Measurements from ENCODE around the gene DLGAP1.
"Not testable (repeated sequence)": the region's sequence is repeated elsewhere in the genome, so short reads cannot be mapped to it uniquely, and the experiment has no call there.

Gene DLGAP1

DNA sequence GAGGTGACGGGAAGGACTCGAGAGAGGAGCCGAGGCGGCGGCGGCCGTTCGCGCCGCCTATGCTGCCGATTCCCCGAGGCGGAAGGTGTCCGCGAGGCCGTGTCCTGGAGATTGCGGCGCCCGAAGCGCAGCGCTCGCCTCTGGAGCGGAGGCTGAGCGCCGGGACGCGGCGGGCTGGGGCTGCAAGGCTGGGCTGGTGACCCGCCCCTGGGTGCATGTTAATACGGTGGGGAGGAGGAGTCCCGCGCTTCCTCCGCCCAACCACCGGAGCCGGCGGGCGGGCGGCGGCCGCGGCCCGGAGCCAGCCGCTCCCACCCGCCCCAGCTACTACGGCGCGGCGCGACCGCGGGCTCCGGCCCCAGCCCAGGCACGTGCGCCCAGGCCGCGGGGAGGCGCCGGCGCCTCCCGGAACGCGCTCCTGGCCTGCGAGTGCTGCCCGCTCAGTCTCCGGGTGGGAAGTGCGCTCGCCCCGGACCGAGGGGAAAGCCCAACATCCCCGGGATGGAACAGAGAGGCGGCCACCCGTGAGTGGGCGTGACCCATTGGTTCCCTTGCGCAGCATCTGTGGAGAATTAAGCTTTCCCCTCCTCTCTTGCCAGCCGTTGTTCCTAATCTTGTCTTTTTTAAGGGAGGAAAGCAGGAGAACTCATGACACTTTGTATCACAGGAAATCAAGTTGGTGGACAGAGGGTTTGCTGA lies at the start of gene DLGAP1:
TSS of gene DLGAP1 (minus strand) at position 195 of the 699 bp plus-strand sequence.
- Histone ChIP-seq H3K4me1 (ENCODE audit: insufficient read depth, insufficient read length) (no peaks in the 10 kb centered on the region), H3K9ac (ENCODE audit: insufficient read length, low read depth) (peak within 1 kb of the TSS; percentile 83), H3K27me3 (ENCODE audit: insufficient read depth, insufficient read length) (peaks cover 28% of the 10 kb centered on the region), H3K9me3 (ENCODE audit: insufficient read depth, low read length) (no peaks in the 10 kb centered on the region), H3K4me3 (ENCODE audit: insufficient read length, low read depth) (peak within 1 kb of the TSS; percentile 61), H3K36me3 (ENCODE audit: insufficient read depth, insufficient read length, low read length) (no peaks in the 10 kb centered on the region)
- TF ChIP-seq SUZ12 (IDR thresholded peaks at IDR 0.05; ENCODE audit: extremely low read depth, insufficient read depth, insufficient read length) = no peak
- no peak for TF ChIP-seq ZNF274 (IDR thresholded peaks at IDR 0.05; ENCODE audit: low read depth, low read length)
- TF ChIP-seq YY1 (IDR thresholded peaks at IDR 0.05; ENCODE audit: insufficient read depth, insufficient read length) = no peak
- DNase-seq (ENCODE audit: low read depth, low spot score) = peak; percentile 57

DNA sequence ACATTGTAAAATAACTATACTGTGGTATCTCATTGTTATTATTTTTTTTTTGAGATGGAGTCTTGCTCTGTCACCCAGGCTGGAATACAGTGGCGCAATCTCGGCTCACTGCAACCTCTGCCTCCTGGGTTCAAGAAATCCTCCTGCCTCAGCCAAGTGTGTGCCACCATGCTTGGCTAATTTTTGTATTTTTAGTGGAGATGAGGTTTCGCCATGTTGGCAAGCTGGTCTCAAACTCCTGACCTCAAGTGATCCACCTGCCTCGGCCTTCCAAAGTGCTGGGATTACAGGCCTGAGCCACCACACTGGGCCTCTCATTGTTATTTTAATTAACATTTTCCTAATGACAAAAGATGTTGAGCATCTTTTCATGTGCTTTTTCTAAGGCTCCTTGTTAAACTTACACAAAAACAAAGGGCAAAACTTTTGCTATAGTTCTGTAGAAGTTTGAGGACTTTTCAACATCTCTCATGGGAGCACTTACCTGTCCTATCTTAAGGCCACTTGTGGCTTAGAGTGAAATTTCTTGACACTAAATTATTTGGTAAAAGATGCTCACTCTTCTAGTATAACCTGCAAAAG lies 39.7 kb upstream of the DLGAP1 start:
- not testable (repeated sequence) for H3K4me1 ChIP-seq (ENCODE audit: insufficient read depth, insufficient read length); H3K27me3 ChIP-seq (ENCODE audit: insufficient read depth, insufficient read length); H3K9me3 ChIP-seq (ENCODE audit: insufficient read depth, low read length); H3K4me3 ChIP-seq (ENCODE audit: insufficient read length, low read depth); H3K36me3 ChIP-seq (ENCODE audit: insufficient read depth, insufficient read length, low read length); H3K9ac ChIP-seq (ENCODE audit: insufficient read length, low read depth)
- DNase-seq (ENCODE audit: low read depth, low spot score) = peak; percentile 11

DNA sequence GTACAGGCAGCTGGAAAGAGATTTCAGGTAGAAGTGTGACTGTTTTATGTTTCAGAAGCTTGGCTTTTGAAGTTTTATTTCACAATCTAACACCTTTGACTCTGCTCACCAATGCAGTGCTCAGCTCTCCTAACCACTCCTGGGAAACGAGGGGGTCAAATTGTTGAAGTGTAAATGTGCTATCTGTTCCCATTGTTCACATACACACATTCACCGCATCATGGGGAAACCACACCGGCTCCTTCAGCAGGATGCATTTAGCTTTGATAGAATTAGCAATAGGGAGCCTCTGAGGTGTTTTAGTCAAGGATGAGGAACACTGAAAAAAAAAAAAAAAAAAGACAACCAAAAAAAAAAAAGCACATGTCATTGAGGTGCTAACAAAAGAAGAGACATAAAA lies 13.4 kb upstream of the DLGAP1 start:
- no peak for TF ChIP-seq SUZ12 (IDR thresholded peaks at IDR 0.05; ENCODE audit: extremely low read depth, insufficient read depth, insufficient read length)
- no peak overlapping the region for H3K4me3 ChIP-seq (ENCODE audit: insufficient read length, low read depth)

DNA sequence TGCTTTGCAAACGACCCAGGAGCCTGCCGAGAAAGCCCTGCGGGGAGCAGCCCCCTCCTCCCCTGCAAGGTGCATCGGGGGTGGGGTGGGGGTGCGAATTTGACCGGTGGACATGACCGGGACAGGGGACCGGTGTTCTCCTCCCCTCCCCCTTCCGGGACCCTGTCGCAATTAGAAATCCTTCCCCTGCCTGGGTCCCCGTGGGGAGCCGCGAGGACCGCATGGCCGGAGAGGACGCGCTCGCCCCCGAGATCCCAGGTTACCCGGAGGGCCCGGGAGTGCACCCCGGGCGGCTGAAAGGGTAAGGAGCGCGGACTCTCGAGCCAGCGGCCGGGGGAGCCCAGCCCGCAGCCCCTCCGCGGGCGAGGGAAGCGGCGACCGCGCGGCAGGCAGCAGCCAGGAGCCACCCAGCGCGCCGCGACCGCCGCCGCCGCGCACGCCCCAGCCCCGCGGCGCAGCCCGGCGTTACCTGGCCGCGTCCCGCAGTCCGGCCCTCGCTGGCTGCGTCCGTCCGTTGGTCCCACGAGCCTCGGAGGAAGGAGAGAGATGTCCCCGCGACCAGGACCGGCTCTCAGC lies 482 bp downstream of the DLGAP1 start:
- H3K4me3 ChIP-seq (ENCODE audit: insufficient read length, low read depth) = peak overlapping the region; percentile 61
- TF ChIP-seq ZNF274 (IDR thresholded peaks at IDR 0.05; ENCODE audit: low read depth, low read length) = no peak
- no peak for TF ChIP-seq YY1 (IDR thresholded peaks at IDR 0.05; ENCODE audit: insufficient read depth, insufficient read length)
- TF ChIP-seq SUZ12 (IDR thresholded peaks at IDR 0.05; ENCODE audit: extremely low read depth, insufficient read depth, insufficient read length) = no peak
- H3K36me3 ChIP-seq (ENCODE audit: insufficient read depth, insufficient read length, low read length) = no peaks in the 10 kb centered on the region
- H3K9me3 ChIP-seq (ENCODE audit: insufficient read depth, low read length) = no peaks in the 10 kb centered on the region
- no peaks in the 10 kb centered on the region for H3K4me1 ChIP-seq (ENCODE audit: insufficient read depth, insufficient read length)
- peak; percentile 1 for DNase-seq (ENCODE audit: low read depth, low spot score)
- peaks cover 28% of the 10 kb centered on the region for H3K27me3 ChIP-seq (ENCODE audit: insufficient read depth, insufficient read length)
- peak overlapping the region; percentile 83 for H3K9ac ChIP-seq (ENCODE audit: insufficient read length, low read depth)

More for the DNA sequence above, 13.4 kb upstream of the DLGAP1 start:
- no peaks in the 10 kb centered on the region for H3K36me3 ChIP-seq (ENCODE audit: insufficient read depth, insufficient read length, low read length)
- DNase-seq (ENCODE audit: low read depth, low spot score) = peak; percentile 6
- H3K9ac ChIP-seq (ENCODE audit: insufficient read length, low read depth) = no peak overlapping the region
- no peaks in the 10 kb centered on the region for H3K9me3 ChIP-seq (ENCODE audit: insufficient read depth, low read length)
- no peaks in the 10 kb centered on the region for H3K27me3 ChIP-seq (ENCODE audit: insufficient read depth, insufficient read length)
- H3K4me1 ChIP-seq (ENCODE audit: insufficient read depth, insufficient read length) = no peaks in the 10 kb centered on the region

DNA sequence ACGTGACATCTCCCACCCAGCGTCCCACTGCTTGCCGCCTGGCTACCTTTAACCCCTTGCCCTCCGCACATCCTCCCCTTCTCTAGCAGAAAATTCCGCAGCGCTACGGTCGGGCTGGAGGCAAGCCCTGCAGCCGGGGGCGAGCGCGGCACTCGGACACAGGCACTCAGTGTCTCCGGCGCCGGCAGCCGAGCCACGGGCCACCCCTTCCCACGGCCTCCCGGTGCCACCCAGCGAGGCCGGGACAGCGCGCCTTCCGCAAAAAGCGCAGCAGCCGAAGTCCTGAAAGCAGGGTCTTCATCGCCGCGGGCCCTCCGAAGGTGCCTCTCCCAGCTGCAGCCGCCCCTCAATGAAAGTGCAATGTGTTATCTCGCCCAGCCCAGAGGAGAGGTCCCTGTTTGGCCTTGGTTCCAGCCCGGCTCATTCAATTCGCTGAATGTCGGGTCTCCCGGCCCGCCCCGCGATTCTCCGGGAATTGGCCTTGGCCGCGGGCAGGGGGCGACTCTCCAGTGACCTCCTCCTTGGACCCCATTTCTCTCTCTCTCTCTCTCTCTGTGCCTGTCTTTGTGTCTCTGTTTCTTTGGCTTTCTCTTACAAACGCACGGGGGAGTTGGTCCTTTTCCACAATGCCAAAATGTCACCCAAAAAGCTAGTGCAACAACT lies 1.1 kb downstream of the DLGAP1 start:
- DNase-seq (ENCODE audit: low read depth, low spot score) = peak; percentile 11

DNA sequence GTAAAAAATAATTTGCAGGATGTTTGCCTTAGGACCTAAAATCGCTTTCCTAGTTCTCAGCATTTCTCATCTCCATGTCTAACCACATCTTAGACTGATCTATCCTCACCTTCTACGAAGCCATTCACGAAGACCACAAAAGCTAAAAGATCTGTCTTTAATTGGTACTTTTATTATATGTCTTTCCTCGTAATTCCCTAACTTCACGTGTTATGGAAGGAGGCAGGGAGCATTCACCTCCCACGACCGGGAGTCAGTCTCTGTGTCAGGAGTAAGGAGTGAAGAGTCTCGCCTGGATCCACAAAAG lies 1.6 kb downstream of the DLGAP1 start:
- peak overlapping the region; percentile 61 for H3K4me3 ChIP-seq (ENCODE audit: insufficient read length, low read depth)
- TF ChIP-seq ZNF274 (IDR thresholded peaks at IDR 0.05; ENCODE audit: low read depth, low read length) (no peak), SUZ12 (IDR thresholded peaks at IDR 0.05; ENCODE audit: extremely low read depth, insufficient read depth, insufficient read length) (no peak), YY1 (IDR thresholded peaks at IDR 0.05; ENCODE audit: insufficient read depth, insufficient read length) (no peak)
- H3K4me1 ChIP-seq (ENCODE audit: insufficient read depth, insufficient read length) = no peaks in the 10 kb centered on the region
- no peaks in the 10 kb centered on the region for H3K9me3 ChIP-seq (ENCODE audit: insufficient read depth, low read length)
- peaks cover 28% of the 10 kb centered on the region for H3K27me3 ChIP-seq (ENCODE audit: insufficient read depth, insufficient read length)
- peak overlapping the region; percentile 64 for H3K9ac ChIP-seq (ENCODE audit: insufficient read length, low read depth)
- no peak for DNase-seq (ENCODE audit: low read depth, low spot score)
- no peaks in the 10 kb centered on the region for H3K36me3 ChIP-seq (ENCODE audit: insufficient read depth, insufficient read length, low read length)

More for the DNA sequence above, 1.1 kb downstream of the DLGAP1 start:
- Histone ChIP-seq H3K9me3 (ENCODE audit: insufficient read depth, low read length) (no peaks in the 10 kb centered on the region), H3K4me1 (ENCODE audit: insufficient read depth, insufficient read length) (no peaks in the 10 kb centered on the region), H3K27me3 (ENCODE audit: insufficient read depth, insufficient read length) (peaks cover 28% of the 10 kb centered on the region), H3K9ac (ENCODE audit: insufficient read length, low read depth) (peak overlapping the region; percentile 64), H3K4me3 (ENCODE audit: insufficient read length, low read depth) (peak overlapping the region; percentile 61), H3K36me3 (ENCODE audit: insufficient read depth, insufficient read length, low read length) (no peaks in the 10 kb centered on the region)
- no peak for TF ChIP-seq SUZ12 (IDR thresholded peaks at IDR 0.05; ENCODE audit: extremely low read depth, insufficient read depth, insufficient read length)
- no peak for TF ChIP-seq YY1 (IDR thresholded peaks at IDR 0.05; ENCODE audit: insufficient read depth, insufficient read length)
- no peak for TF ChIP-seq ZNF274 (IDR thresholded peaks at IDR 0.05; ENCODE audit: low read depth, low read length)

DNA sequence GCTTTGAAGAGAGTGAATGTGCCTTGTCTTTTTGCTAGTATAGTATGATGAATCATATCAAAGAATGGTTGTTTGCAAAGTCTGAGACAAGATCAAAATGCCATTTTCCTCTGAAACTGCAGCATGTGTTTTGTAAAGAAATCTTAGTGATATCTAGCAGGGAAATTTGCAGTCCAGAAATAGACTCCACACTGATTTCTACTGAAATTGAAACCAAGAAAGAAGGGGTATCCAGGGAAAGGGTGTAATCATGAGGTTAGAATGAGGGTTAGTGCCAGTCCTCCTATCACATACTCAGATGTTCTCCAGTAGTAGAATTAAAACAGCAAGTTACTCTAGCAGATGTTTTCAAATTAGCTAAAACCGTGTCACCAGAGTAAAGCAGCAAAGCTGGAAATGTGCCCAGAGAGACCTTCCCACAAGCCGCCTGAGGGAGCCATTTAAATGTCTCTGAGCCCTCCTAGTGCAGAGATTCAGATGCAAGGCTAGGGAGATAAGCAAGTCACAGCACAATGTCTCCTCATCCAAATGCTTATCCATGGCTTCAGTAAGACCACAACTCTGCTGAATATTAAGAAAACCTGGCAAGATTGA lies 4.9 kb downstream of the DLGAP1 start:
- TF ChIP-seq ZNF274 (IDR thresholded peaks at IDR 0.05; ENCODE audit: low read depth, low read length) = no peak
- no peak for TF ChIP-seq YY1 (IDR thresholded peaks at IDR 0.05; ENCODE audit: insufficient read depth, insufficient read length)
- no peak for TF ChIP-seq SUZ12 (IDR thresholded peaks at IDR 0.05; ENCODE audit: extremely low read depth, insufficient read depth, insufficient read length)
- no peak overlapping the region for H3K4me3 ChIP-seq (ENCODE audit: insufficient read length, low read depth)
- DNase-seq (ENCODE audit: low read depth, low spot score) = no peak

More for the DNA sequence above, 4.9 kb downstream of the DLGAP1 start:
- Histone ChIP-seq H3K27me3 (ENCODE audit: insufficient read depth, insufficient read length) (peaks cover 18% of the 10 kb centered on the region), H3K9ac (ENCODE audit: insufficient read length, low read depth) (no peak overlapping the region), H3K36me3 (ENCODE audit: insufficient read depth, insufficient read length, low read length) (no peaks in the 10 kb centered on the region), H3K4me1 (ENCODE audit: insufficient read depth, insufficient read length) (no peaks in the 10 kb centered on the region), H3K9me3 (ENCODE audit: insufficient read depth, low read length) (no peaks in the 10 kb centered on the region)
